ENCODE measurements around the gene PPP1CB. TPM values are rescaled to one million over a fixed set of nuclear protein-coding genes. Genes with fewer than 3 reads are reported as not detected.
A peak's percentile ranks its signal among the peaks of the same experiment; 100 is the strongest.

Gene PPP1CB
- total and polyA plus RNA-seq, 4 donors, result 85.7 to 309 (median 181) TPM

GRCh38 chr2:28828382-28828781 lies 76.8 kb downstream of the PPP1CB start:
- DNase-seq, result no peak
- H3K4me1 ChIP-seq (ENCODE audit: control insufficient read depth in 5 of 5, insufficient read depth in 5 of 5, low read length in 5 of 5), result no peaks in the 10 kb centered on the region
- H3K27me3 ChIP-seq (ENCODE audit: control insufficient read depth in 3 of 3, insufficient read depth in 3 of 3, low read length in 2 of 3), result peaks cover 0 to 3% (median 0%) of the 10 kb centered on the region in 3 donors
- no peak overlapping the region for H3K4me3 ChIP-seq
- no peaks in the 10 kb centered on the region for H3K36me3 ChIP-seq (ENCODE audit: control insufficient read depth in 4 of 4, insufficient read depth in 4 of 4, low read length in 4 of 4)
- H3K9me3 ChIP-seq (ENCODE audit: control insufficient read depth in 4 of 4, insufficient read depth in 3 of 4, low read length in 3 of 4), result no peaks in the 10 kb centered on the region
- WGBS, 2 donors, result 77 to 88% methylated on average over 2 of the region's 2 CpGs
- no peak for TF ChIP-seq CTCF (IDR thresholded peaks at IDR 0.05; ENCODE audit: control extremely low read depth, extremely low read depth)
- no peak overlapping the region for H3K27ac ChIP-seq (ENCODE audit: low read depth in 1 of 2, low read length in 1 of 2)
- H3K9ac ChIP-seq (ENCODE audit: insufficient read depth in 1 of 2, low read length in 2 of 2), result no peak overlapping the region
- no peak for ATAC-seq (ENCODE audit: insufficient read depth, low FRiP score)

- DNase-seq (no peak), ATAC-seq (ENCODE audit: insufficient read depth, low FRiP score) (no peak)
- H3K4me3 ChIP-seq, result no peak overlapping the region
- 82 to 91% methylated on average over 2 of the region's 2 CpGs for WGBS, 2 donors
- peaks cover 0 to 3% (median 0%) of the 10 kb centered on the region in 3 donors for H3K27me3 ChIP-seq (ENCODE audit: control insufficient read depth in 3 of 3, insufficient read depth in 3 of 3, low read length in 2 of 3)
- no peak for TF ChIP-seq CTCF (IDR thresholded peaks at IDR 0.05; ENCODE audit: control extremely low read depth, extremely low read depth)
- no peak overlapping the region for H3K9ac ChIP-seq (ENCODE audit: insufficient read depth in 1 of 2, low read length in 2 of 2)
- H3K4me1 ChIP-seq (ENCODE audit: control insufficient read depth in 5 of 5, insufficient read depth in 5 of 5, low read length in 5 of 5), result no peaks in the 10 kb centered on the region
- no peaks in the 10 kb centered on the region for H3K36me3 ChIP-seq (ENCODE audit: control insufficient read depth in 4 of 4, insufficient read depth in 4 of 4, low read length in 4 of 4)
- H3K27ac ChIP-seq (ENCODE audit: low read depth in 1 of 2, low read length in 1 of 2), result no peak overlapping the region
- H3K9me3 ChIP-seq (ENCODE audit: control insufficient read depth in 4 of 4, insufficient read depth in 3 of 4, low read length in 3 of 4), result no peaks in the 10 kb centered on the region
These were observed 82.3 kb downstream of the PPP1CB start for GRCh38 chr2:28833740-28834470.

DNA sequence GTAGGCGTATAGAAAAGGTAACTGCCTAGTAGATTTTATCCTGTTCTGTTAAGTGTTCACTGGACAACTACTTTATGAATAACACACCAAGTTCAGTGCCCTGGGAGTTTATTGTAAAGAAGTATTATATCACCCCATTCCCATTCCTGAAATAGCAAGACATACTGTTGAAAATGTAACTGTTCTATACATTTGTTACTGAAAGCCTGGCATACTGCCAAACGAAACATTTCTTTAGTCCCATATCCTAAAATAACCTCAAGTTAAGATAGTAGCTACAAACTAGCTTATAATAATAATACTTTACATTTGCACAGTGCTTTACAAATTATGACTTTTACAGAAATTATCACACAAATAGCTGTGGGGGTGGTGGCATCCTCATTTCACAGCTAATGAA lies 84.2 kb downstream of the PPP1CB start:
- H3K9me3 ChIP-seq (ENCODE audit: control insufficient read depth in 4 of 4, insufficient read depth in 3 of 4, low read length in 3 of 4), result no peaks in the 10 kb centered on the region
- no peak for TF ChIP-seq CTCF (IDR thresholded peaks at IDR 0.05; ENCODE audit: control extremely low read depth, extremely low read depth)
- no peaks in the 10 kb centered on the region for H3K4me1 ChIP-seq (ENCODE audit: control insufficient read depth in 5 of 5, insufficient read depth in 5 of 5, low read length in 5 of 5)
- peaks cover 0 to 3% (median 0%) of the 10 kb centered on the region in 3 donors for H3K27me3 ChIP-seq (ENCODE audit: control insufficient read depth in 3 of 3, insufficient read depth in 3 of 3, low read length in 2 of 3)
- H3K9ac ChIP-seq (ENCODE audit: insufficient read depth in 1 of 2, low read length in 2 of 2), result no peak overlapping the region
- no peak overlapping the region for H3K27ac ChIP-seq (ENCODE audit: low read depth in 1 of 2, low read length in 1 of 2)
- no peak overlapping the region for H3K4me3 ChIP-seq
- WGBS, 2 donors, result 70 to 82% methylated on average over 2 of the region's 2 CpGs
- DNase-seq (peak in 2 of 3 donors; percentile 37 to 48), ATAC-seq (ENCODE audit: insufficient read depth, low FRiP score) (no peak)
- no peaks in the 10 kb centered on the region for H3K36me3 ChIP-seq (ENCODE audit: control insufficient read depth in 4 of 4, insufficient read depth in 4 of 4, low read length in 4 of 4)

All from lung (tissue), 12 donors.